NCI-H748 (cell line): ENCODE measurements around the gene FAM53A.

Experiments
- DNase-seq: peaks from one replicate; lab custom pipeline; 2025; ENCODE audit not compliant: unreplicated experiment; lab: John Stamatoyannopoulos, UW

FAM53A gene, protein sequence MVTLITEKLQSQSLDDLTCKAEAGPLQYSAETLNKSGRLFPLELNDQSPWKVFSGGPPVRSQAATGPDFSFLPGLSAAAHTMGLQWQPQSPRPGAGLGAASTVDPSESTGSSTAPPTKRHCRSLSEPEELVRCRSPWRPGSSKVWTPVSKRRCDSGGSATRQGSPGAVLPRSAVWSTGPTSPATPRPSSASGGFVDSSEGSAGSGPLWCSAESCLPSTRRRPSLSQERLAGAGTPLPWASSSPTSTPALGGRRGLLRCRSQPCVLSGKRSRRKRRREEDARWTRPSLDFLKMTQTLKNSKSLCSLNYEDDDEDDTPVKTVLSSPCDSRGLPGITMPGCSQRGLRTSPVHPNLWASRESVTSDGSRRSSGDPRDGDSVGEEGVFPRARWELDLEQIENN

DNA sequence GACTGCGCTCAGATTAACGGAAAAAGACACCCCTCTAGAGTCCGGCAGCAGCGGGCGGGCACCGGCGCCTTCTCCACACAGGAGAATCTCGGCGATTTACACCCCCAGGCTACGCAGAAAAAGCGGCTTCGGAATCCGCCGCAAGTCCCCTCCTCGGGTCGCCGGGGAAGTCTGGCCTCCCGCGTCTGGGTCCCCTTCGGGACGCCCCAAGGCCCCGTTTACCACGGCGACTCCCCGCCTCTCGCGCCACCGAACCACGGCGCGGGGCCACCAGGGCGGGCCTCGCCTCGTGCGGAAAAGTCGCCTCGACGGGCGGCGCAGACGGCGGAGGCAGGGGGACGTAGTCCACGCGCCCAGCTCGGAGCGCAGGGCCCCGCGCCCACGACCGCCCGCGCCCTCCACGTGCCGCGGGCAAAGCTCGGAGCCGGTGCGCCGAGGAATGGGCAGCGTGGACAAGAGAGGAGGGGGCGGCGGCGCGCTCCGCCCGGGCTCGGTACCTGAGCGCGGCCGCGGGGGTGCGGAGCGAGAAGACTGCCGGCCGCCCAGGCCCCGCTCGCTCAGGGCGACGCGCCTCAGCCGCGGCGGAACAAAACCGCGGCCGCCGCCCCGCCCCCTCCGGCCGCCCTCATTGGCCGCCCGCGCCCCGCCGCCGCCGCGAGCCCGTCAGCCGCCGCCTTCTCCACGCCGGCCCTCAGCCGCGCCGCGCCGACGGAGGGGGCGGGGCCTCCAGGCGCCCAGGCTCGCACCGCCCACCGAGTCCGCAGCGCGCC lies at the start of gene FAM53A:
Gene FAM53A, minus strand, starts transcription at position 578 of the 770 bp plus-strand sequence. CDS start 15,572 bp downstream, outside the sequence.
- peak; percentile 61 for DNase-seq

DNA sequence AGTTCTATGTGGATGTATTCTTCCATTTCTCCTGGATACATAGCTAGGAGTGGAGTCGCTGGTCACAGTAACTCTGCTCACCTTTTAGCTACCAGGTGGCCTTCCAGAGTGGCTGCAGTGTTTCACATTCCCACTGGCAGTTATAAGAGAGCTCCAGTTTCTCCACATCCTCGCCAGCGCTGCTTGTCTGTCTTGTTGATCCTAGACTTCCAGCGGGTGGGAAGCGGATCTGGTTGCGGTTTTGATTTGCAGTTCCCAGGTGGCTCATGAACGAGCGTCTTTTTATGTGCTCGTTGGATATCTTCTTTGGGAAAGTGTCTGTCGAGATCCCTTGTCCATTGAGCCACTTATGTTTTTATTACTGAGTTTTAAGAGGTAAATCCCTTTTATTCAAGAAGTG lies 48.8 kb upstream of the FAM53A start:
- DNase-seq = no peak

DNA sequence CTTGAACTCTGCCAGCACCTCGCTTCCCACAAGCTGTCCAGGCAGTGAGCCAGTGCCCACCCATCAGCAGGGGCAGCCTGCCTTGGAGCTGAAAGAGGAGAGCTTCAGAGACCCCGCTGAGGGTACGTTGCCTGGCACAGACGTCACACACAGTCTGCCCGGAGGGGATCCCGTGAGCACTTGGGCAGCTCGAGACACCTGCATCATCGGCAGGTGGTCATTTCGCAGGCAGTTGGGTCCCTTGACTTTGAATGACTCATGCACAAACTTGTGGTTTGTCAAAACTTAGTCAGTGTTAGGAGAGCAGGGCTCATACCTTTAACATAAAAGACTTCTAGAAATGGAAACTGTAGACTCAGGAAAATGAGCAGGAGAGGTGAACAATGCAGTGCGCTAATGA lies 47.1 kb upstream of the FAM53A start:
- no peak for DNase-seq

DNA sequence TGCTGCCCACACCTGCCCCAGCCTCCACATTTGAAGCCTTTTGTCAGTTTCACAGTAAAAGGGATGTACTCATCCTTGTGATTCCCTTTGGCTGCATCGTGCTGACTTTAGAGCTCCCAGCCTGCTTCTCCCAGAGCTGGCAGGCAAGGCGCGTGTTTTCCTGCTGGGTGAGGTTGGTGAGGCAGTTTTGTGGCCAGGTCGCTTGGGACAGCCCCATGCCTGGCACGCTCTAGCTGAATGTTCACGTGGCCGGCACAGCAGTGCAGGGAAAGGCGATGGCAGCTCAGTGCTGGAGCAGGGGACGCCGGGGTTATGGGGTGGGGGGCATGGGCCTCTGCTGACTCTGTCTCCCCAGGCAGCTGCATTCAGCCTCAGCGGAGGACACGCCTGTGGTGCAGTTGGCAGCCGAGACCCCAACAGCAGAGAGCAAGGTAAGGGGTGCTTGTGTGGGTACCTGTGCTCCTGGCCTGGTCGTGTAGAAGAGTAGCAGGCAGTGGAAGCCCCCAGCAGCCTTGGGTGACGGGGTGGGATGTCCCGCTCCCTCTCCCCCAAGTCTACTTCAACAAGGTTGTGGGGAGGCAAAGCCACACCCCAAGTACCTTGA lies 46.5 kb upstream of the FAM53A start:
- DNase-seq = no peak

DNA sequence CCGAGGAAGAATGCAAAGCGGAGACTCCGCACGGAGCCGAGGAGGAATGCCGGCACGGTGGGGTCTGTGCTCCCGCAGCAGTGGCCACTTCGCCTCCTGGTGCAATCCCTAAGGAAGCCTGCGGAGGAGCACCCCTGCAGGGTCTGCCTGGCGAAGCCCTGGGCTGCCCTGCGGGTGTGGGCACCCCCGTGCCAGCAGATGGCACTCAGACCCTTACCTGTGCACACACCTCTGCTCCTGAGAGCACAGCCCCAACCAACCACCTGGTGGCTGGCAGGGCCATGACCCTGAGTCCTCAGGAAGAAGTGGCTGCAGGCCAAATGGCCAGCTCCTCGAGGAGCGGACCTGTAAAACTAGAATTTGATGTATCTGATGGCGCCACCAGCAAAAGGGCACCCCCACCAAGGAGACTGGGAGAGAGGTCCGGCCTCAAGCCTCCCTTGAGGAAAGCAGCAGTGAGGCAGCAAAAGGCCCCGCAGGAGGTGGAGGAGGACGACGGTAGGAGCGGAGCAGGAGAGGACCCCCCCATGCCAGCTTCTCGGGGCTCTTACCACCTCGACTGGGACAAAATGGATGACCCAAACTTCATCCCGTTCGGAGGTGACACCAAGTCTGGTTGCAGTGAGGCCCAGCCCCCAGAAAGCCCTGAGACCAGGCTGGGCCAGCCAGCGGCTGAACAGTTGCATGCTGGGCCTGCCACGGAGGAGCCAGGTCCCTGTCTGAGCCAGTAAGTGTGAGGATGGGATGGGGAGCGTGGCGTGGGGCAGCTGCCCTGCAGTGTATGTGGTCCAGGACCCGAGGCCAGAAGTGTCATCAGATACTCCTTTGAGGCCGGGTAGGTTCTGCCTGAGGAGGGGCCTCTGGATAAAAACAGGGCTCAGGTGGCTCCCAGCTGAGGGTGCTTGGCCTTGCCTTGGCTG lies 44.2 kb upstream of the FAM53A start:
- DNase-seq = no peak

DNA sequence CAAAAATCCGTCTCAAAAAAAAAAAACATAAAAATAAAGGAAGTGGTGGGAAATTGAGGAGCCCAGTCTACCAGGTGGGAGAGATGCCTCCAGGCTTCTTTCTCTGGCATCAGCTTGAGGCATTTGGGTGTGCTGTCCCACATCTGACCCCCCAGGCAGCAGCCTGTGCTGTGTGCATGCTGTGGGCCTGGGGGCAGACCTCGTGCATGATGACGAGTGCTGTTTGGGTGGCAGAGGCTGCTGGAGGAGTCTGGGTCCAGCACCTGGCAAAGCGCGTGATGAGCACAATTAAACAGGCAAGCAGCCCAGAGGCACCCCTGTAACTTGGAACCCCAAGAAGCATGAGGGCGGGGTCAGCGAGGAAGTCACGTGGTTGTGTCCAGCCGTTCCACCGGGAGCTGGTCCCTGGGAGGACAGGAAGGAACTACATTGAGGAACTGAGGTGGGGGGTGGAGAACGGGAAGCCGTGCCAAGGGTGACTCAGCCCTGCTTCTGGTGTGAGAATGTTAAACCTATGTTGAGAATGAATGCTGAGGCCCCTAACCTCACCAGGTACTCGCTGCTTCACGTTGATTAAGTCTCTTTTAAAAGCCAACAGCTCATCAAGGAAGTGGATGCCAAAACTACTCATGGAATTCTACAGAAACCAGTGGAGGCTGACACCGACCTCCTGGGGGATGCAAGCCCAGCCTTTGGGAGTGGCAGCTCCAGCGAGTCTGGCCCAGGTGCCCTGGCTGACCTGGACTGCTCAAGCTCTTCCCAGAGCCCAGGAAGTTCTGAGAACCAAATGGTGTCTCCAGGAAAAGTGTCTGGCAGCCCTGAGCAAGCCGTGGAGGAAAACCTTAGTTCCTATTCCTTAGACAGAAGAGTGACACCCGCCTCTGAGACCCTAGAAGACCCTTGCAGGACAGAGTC lies 43.3 kb upstream of the FAM53A start:
- no peak for DNase-seq

DNA sequence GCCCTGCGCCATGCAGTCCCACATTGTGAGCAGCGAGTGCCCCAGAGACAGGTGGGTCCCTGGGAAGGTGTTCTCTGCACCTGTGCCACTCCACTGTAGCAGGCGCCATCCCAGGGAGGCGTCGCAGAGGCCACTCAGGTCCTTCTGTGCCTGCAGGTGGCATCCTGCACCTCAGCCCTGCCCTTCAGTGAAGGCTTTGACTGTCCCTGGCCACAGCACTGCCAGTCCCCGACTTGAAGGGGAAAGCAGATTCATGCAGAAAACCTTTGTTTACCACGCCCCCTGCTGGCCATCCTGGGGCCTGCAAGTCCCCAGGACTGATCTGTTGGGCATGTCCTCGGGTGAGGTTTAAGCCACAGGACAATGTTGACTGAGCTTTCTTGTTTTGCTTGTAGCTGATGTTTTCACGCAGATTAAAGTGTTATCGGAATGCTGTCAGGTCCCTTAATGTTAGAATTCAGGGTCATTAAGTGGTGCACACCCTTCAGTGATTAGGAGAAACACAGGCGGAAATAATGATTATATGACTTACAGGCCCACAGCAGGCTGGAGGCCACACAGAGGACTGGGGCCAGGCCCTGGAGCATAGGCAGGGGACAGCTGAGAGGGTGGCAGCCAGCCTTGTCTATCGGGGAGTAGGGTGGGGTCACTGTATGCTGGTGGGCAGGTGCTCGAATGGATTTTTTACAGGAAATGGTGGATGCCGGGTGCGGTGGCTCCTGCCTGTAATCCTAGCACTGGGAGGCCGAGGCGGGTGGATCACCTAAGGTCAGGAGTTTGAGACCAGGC lies 42.2 kb upstream of the FAM53A start:
- peak; percentile 48 for DNase-seq

DNA sequence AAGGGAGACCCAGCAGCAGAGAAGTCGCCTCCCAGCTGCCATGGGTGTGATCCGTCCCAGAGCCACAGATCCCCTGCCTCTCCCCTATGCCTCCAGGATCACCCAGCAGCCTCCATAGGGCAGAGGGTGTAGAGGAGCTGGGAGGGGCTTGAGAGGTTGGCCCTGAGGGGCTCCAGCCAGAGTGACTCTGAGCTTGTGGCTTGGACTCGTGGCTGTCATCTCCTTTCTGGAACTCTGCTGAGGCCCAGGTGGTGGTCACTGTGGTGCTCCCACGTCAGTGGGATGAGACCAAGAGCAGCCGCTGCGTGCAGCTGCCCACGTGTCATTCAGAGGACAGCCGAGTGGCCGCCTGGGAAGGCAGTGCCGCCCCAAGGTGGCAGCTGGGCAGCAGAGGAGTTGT lies 41.4 kb upstream of the FAM53A start:
- DNase-seq = no peak

DNA sequence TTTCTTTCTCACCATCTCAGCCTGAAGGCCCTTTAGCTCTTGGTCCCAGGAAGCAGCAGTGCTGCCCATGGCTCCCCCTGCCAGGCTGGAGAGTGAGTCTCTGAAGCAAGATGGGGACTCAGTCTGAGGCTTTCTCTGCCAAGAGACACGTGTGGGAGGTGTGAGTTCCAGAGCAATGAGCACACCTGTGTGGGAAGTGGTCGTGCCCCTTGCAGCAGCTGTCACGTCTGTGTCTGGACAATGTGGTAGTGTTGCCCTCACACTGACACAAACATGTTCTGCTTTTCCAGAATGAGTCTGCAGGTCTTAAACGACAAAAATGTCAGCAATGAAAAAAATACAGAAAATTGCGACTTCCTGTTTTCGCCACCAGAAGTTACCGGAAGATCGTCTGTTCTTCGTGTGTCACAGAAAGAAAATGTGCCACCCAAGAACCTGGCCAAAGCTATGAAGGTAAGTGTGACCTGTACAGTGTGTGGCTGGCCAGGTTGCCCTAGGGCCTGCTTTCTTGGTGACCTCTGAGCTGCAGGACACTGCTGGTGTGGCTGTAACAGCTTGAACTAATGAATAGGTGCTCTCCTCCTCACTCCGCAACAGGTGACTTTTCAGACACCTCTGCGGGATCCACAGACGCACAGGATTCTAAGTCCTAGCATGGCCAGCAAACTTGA lies 39.2 kb upstream of the FAM53A start:
- DNase-seq = no peak

DNA sequence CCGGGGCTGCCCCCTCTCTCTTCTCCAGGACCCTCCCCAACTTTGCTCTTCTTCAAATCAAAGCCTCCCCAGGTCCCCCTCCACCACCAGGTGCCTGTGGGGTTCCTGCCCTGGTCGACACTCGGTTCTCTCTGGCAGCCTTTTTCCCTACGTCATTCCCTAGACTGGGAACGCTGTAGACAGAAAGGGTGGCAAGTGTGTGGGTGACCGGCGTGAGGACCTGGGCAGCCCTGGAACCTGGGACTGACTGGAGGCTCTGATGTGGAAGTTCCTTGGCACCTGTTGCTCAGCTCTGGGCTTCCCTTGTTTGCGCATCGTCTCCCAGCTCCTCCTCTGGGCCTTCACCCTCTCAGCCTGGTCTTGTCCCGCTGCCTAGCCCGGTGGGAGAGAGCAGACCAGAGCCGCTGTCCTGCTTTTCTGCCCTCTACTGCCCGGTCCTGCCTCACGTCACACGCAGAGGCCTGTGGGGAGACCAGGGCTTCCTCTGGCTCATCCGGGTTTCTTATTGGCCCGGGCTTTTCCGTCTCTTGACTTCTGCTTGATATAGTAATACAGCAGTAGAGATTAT lies 38.5 kb upstream of the FAM53A start:
- no peak for DNase-seq

DNA sequence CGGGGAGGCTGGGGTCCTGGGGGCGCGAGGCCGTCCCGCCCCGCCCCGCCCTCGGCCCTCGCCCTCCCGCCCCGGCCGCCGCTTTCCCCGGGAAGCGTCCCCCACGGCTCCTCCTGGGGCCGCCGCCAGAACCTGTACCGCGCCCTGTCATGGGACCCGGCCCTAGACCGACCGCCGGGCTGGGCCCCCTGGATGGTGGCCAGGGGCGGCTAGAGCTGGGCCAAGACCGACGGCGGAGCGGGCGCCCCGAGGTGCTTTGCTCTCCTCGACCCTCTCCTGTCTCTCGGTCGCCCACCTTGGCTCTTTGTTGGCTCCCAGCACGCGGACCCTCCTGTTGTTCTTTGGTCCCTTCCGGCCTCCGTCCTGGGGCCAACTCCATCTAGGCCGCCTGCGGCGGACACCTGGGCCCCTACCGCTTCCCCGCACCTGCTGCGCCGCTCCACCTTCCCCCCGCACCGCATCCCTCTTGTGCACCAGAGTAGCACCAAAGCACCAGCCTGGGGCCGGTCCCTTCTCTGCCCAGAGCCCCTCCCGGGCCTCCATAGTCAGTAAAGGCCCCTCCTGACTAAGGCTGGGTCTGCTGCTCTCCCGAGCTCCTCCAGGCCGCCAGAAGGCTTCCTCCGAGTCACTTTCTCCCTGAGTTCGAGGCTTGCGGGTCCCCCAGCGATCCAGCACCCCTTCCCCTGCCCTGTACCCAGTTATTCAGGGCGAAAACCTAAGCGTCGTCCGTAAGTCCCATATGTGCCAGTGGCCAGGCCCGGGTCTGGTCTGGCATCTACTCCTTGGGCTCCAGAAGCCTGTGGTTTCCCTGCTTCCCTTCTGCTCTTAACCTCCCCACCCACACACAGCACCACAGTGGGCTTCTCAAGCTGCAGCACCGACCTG lies 37.8 kb upstream of the FAM53A start:
- no peak for DNase-seq

DNA sequence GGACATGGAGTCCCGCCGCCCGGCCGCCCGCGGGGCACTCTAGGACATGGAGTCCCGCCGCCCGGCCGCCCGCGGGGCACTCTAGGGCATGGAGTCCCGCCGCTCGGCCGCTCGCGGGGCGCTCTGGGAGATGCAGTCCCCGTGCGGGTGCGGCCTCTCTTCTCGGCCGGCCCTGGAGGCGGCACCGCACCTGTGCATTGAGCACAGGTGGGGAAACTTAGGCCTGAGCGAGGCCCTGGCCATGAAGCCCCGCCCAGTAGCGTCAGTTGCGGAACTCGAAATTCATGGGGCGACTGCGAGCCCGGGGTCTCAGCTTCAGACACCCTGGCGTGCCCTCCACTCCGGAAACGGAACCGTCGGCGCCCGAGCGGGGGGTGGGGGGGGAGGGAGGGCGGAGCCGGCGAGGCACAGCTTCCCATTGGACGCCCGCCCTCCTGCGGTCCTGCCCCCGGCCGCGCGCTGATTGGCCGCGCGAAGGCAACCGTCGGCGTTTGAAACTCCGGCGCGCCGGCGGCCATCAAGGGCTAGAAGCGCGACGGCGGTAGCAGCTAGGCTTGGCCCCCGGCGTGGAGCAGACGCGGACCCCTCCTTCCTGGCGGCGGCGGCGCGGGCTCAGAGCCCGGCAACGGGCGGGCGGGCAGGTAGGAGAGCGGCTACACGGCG lies 37.0 kb upstream of the FAM53A start, which contains the start of the genes TACC3 and TMEM129:
Gene TACC3, plus strand, starts transcription at position 519 of the 663 bp plus-strand sequence. CDS start 1,901 bp downstream, outside the sequence.
Gene TMEM129, minus strand, starts transcription at position 321 of the 663 bp plus-strand sequence. CDS start 486 bp downstream, outside the sequence.
- DNase-seq = peak; percentile 90

DNA sequence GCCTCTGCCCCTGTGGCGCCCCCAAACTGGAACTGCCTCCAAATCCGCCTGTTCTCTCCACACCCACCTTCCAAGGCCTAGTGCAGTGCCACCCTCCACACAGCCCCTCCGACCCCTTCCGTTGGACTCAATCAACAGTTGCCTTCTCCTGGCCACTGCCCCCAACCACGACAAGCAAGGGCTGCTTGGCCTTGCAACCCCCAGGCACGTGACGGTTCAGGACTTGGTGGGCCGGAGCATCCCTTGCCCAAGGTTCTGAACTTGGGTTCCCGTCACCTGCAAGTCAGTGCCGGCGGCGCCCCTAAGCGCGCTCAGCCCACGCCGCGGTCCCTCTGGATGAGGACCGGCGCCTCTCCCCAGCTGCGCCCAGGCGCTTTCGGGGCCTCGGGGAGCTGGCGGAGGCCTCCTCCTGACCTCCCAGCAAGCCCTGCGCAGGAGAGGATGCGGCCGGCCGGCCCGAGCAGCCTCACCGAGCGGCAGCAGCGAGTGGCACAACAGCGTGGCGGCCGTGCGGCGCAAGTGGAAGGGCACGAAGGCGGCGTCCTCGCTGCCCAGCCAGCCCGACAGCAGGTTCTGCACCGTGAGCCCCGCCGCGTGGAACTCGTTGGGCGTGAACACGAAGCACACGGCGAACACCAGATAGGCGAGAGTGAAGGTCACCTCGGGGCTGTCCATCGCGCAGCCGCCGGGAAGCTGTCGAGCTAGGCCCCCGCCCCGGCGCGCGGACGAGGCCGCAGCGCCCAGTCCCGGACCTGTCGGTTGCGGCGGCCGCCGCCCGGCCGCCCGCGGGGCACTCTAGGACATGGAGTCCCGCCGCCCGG lies 36.3 kb upstream of the FAM53A start:
- DNase-seq = peak; percentile 36

DNA sequence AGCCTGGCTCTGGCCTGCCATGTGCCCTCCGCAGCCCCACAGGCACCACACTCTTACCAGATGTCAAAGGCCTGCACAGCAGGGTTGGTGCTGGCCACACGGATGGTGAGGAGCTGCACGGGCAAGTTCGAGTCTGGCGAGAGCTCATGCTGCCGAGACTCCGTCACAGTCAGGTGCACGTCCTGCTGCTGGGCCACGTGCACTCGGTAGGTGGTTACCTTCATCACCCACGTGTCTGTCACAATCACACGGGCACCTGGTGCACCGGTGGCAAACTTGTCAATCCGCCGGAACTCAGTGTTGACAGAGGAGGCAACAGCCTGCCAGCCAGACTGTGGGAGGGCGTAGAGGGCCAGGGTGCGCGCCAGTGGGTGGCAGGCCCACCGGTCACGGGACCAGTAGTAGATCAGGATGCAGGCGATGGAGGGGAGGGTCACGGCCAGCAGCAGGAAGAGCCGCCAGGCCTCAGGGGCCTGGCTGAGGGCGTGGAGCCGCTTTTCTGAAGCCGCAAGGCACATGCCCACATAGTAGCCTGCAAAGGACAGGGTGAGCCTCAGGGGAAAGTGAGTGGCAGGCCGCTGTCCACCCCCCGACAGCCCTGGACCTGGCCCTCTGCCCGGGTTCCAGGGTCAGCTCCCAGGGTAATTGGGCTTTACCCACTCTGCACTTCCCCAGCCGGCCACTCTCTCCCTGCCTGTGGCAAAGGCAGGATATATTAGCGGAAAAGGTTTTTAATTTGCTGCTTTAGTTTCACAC lies 34.2 kb upstream of the FAM53A start:
- DNase-seq = no peak
